HG02938 (cell line): Measurements from ENCODE around the gene CACNA1F.
A peak's percentile ranks its signal among the peaks of the same experiment; 100 is the strongest.

Experiments used
- ATAC-seq: cut with Tn5 transposase; IDR thresholded peaks from one replicate; pipeline ENCODE4 v1.9.1; 2021; ENCODE audit warnings: mild to moderate bottlenecking, moderate library complexity; ENCODE audit not compliant: unreplicated experiment

The CACNA1F gene

GRCh38 chrX:49233176-49233575 lies at the start of gene CACNA1F:
Gene CACNA1F (minus strand): TSS chrX:49233340. CDS start chrX:49233309, 31 bp downstream.
- ATAC-seq: no peak

DNA sequence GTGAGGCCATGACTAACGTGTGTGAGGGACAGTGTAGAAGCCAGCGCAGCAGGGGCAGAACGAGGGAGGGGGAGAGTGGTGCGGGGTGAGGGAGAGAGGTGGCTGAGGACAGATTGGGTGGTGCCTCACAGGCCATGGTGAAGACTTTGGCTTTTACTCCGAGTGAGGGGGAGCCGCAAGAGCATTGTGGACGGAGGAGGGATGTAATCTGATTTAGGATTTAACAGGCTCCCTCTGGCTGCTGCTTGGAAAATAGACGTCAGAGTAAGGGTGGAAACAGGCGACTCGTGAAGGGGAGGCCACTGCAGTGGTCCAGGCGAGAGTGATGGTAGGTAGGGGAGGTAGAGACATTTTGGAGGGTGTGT lies 49.5 kb upstream of the CACNA1F start:
- no peak for ATAC-seq

DNA sequence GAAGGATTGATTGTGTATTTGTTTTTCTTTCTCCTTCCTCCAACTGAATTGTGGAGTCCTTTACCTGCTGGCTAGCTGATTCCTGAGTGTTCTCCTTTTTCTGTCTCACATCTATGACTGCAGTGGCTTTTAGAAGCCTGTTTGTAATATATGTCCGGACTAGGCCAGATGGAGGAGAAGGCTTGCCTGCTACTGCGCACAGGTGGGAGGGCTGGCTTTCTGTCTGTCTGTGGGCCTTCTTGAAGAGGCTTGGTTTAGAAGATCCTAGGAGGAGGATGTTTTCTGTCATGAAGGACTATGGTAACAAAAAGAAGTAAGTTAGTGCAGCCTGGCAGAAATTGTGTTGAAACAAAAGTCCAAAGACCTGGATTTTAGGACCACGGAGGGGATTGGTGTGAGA lies 44.9 kb upstream of the CACNA1F start:
- no peak for ATAC-seq

DNA sequence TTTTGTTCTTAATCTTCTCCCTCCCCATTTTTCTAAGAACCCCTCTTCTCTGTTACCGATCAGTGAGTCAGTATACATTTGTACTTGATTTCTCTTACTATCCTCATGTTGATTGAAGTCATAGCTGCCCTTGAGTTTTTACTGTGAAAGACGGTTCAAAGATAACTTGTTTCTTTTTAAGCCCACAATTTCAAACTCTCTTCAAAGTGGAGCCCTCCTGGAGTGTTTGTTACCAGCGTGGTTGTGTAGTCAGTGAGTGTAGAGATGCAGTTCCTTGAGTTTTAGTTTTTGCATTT lies 44.3 kb upstream of the CACNA1F start:
- ATAC-seq: no peak

DNA sequence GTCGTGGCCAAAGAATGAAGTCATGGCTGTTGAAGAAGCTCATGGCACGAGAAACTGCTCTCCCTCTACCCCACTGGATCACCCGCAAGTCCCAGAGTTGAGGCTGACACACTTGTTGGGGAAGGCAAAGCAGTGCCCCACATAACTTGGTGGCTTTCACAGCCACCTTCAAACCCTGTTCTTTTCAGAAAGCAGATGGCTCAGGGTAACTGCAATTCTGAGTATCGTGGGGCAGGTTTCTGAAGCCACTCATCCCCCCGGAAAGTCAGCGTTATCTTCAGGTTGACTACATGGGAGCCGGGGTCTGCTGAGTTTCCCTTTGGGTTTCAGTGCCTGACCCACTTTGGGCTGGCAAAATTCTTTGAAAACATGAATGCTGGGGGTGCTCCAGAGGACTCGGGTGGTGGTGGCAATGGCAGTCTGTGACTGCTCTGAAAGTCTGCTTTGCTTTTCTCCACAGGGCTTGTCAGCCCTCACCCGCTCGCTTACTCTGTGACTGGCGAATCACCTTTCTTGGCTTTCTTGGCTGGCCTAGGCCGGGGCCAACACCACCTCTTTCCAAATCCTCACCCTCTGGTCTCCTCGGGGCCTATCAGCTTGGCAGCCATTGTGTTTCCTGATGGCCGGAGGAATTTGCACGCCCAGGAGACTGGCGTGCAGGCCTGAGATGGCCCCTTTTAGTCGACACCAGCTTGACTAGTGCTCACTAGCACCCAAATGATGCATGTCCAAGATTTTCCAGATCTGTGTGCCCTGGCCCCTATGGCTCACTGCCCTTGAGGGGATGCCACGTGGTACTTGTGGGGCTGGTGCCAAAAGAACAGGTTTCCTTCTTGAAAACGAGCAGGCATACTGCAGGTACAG lies 43.8 kb upstream of the CACNA1F start:
- no peak for ATAC-seq

DNA sequence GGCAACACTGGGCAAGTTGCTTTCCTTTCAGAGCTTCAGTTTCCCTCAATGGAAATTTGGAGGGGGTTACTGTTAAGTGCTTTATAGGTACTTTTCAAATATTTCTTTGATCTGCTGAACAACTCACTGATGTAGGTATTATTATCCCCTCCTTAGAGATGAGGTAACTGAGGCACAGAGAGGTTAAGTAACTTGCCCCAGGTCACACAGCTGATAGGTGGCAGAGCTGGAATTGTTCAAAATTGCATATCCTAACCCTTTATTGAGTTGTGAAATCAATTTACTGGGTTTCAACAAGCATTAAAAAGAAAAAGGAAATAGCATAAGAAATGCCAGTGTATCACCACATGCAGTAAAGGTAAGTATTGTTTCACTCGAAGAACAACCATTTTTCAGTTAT lies 43.1 kb upstream of the CACNA1F start:
- no peak for ATAC-seq

DNA sequence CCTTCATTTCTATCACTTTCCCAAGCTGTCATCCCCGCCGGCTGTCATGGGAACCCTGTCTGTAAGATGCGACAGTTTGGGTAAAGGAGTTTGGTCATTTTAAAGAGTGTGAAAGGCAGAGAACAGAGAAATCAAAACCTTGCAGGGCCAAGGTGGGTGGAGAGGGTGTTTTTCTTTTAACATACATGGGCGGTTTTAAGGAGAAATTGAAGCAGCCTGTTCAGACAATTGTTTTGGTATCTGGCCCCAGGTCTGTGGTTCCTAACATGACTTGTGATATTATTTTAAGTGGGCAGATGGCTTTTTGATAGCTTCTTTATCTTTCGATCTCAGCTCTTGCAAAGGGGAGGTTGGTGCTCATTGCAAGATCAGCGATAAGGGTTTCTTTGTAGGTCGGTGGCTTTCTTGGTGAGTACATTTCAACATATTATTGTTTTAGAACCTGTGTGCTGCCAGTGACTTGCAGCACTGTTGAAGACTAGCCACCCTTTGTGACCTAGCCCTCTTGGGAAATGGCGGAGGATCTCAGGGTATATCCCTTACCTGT lies 40.1 kb upstream of the CACNA1F start:
- ATAC-seq: no peak

DNA sequence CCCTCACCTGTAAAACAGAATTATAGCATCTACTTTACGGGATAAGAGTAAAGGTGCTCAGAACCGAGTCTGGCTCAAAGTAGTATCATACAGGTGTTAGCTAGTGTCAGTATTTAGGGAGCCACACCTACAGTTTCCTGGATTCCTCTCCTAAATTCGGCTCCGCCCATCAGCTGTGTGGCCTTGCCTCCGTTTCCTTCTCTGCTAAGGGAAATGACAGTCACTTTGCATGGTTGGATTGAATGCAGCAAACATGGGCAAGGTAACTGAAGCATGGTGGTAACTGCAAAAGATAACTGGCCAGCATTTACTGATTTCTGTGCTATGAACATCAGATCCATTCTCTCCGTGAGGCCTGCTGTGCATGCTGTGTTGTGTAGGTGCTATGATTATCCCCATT lies 39.3 kb upstream of the CACNA1F start:
- no peak for ATAC-seq

- ATAC-seq: no peak
Measured at GRCh38 chrX:49271341-49271740, 38.2 kb upstream of the CACNA1F start.

- no peak for ATAC-seq
Measured at GRCh38 chrX:49270249-49270921, 37.2 kb upstream of the CACNA1F start.

DNA sequence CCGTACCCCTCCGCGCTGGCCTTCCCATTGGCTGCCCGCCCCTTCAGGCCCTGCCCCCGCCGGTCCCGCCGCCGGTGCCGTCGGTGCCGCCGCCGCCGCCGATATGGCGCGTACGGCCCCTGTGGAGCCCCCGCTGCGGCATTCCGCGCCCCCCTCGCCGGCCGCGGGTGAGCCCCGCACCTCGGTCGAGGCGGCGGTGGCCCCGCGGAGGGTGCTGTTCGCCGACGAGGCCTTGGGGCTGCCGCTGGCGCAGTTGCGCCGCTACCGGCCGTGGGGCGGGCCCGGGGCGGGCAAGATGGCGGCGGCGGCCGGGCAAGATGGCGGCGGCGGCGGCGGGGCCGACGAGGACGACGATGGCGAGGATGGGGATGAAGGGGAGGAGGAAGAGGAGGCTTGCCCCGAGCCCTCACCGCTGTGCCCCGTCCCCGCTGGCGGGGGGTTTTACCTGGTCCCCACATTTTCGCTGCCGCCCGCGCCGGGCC lies 36.7 kb upstream of the CACNA1F start, which contains the start of gene PPP1R3F:
Gene PPP1R3F, plus strand, starts transcription at position 27 of the 482 bp plus-strand sequence. Its CDS starts 77 bp downstream, at position 104.
- peak; percentile 17 for ATAC-seq

DNA sequence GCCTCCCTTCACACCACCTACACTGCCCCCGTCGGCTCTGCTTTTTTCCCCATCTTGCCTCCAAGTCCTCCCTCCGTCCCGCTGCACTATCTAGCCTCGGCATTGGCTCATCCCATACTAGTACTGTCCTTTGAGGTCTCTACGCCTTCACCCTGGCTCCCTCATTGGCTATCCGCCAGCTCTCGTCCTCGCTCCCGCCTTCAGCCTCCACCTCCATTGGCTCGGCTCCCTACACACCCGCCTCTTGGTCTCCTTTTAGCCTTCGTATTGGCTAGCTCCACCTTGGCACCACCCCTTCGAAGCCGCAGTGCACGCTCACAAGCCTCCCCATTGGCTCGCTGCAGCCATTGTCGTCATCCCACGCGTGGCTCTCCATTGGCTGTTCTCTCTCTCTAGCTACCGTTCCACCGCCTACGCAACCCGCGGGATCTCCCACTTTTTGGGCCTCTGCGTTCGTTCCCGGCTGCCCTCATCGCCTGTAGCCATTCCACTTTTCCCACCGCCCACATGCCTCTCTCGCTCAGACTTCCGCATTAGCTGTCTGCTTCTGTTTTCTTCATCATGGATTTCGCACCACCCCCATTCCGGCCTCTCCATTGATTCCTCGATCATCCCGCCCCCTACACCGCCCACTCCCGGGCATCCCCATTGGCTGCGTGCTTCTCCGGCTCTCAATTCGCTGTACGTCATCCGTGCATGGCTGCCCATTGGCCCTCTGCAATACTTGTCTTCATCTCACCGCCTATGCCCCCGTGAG lies 36.0 kb upstream of the CACNA1F start:
- peak; percentile 89 for ATAC-seq

- ATAC-seq: no peak
Measured at GRCh38 chrX:49268702-49269009, 35.5 kb upstream of the CACNA1F start.

GRCh38 chrX:49266523-49267445 lies 33.6 kb upstream of the CACNA1F start:
- ATAC-seq: no peak

- ATAC-seq: no peak
Measured at GRCh38 chrX:49264460-49264859, 31.3 kb upstream of the CACNA1F start, which contains the start of gene FOXP3. Gene FOXP3 (minus strand): TSS chrX:49264710. CDS start chrX:49258505, 6,205 bp downstream.

GRCh38 chrX:49263631-49264030 lies 30.5 kb upstream of the CACNA1F start:
- no peak for ATAC-seq

GRCh38 chrX:49262603-49263002 lies 29.5 kb upstream of the CACNA1F start:
- no peak for ATAC-seq

- ATAC-seq: no peak
Measured at GRCh38 chrX:49260221-49260985, 27.3 kb upstream of the CACNA1F start.

DNA sequence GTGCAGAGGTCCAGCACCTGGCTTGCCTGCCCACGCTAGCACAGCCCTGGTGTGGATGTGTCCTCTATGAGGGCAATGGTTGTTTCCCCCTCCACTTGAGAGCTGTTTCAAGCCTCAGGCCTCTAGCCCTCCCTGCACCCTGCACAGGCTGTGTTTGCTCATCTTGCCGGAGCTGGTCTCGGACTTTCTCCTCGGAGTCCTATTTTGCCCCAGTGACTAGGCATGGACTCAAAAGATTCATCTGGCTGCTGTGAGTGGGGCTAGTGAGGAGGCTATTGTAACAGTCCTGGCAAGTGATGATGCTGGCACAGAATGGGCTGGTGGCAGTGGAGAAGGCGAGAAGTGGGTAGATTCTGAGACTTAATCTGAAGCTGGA lies 25.6 kb upstream of the CACNA1F start:
- ATAC-seq: no peak
